Stimulated activated CD4-positive, alpha-beta T cell treated with anti-CD3 and anti-CD28 coated beads, TNF-alpha, amount 100 ng/mL, for 1 hour (primary cell): ENCODE measurements around the gene TMBIM4.

Experiments used
- DNase-seq, 3 donors: peaks; one replicate each; pipeline ENCODE4 v3.0.0-alpha.2; 2020; ENCODE audit warnings: low read depth in 3 of 3, low spot score in 1 of 3

Gene TMBIM4

DNA sequence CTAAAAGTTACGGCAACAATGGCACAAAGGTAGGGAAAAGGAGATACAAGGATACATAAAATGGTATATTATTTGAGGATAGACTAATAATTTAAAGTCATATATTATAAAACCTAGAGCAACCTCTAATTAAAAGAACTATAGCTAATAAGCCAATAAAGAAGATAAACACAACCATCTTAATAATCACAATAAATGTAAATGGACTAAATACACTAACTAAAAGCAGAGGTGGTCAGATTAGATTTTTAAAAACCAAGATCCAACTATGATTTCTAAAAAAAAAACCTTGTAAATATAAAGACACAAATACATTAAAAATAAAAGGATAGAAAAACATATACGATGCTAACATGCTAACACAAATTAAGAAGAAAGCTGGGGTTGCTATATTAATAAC, 28.5 kb downstream of the TMBIM4 start:
- no peak for DNase-seq

DNA sequence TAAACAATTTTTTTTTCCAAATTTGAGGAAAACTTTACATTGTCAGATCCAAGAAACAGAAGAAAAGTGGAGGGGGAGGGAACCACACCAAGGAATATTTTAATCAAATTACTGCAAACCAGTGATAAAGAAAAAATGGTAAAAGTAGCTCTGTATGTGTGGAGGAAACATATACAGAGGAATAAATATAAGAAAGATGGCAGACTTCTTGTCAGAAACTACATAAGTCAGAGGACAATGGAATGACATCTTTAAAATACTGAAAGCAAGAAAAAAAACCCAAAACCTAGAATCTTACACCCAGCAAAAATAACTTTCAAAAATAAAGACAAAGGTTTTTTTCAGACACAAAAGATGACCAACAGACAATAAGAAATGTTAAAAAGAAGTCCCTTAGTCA, 29.1 kb downstream of the TMBIM4 start:
- no peak for DNase-seq

DNA sequence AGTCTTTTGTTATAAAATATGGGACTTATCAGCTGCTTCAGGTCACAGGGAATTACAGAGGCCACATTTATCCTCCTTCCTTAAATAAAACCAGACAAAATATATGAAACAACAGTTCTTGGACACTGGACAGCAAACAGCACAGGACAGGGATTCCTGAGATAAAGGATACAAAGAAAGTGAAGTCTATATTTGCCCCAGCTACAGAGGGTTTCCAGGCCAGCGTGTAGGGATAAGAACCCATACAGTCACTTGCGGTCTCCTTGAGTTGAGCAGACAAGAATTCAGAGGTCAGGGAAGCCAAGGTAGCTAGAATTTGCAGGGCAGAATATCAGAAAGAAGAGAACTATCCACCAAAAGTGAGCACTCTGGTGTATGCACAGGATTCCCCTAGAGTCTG, 30.5 kb downstream of the TMBIM4 start:
- DNase-seq: no peak

DNA sequence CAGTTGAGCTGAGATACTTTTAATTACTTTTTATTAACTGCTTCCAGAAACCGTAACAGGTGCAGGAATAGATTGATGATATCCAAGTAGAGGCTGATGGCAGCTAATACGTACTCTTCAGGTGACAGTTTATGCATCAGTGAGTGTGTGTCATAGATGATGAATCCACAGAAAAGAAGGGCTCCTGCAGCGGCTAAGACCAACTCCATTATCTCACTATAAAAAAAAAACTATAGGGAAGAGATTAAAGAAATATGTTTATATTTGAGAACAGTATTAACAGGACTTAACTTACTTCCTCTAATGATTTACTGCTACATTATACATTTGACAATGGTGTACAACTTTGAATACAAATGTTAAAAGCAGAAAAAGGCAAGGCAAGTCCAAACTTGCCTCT, 31.9 kb downstream of the TMBIM4 start:
- no peak for DNase-seq

DNA sequence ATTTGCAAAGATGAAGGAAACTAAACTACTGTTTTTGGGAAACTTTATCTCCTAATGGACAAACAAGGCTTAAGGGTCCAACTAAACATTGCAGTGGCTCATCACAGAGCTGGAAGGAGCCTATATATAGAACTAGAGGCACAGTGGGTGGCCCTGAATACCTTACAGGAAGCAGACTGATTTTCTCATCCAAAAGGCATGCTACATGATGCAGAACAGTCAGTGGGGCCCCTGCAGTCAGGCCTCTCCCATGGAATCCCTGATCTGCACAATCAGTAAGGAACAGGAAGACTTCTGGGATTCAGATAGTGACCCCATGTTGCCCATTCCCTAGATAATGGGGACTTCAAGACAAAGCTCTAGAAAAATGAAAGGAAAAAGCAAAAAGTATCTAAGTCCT, 37.4 kb downstream of the TMBIM4 start:
- DNase-seq: no peak

DNA sequence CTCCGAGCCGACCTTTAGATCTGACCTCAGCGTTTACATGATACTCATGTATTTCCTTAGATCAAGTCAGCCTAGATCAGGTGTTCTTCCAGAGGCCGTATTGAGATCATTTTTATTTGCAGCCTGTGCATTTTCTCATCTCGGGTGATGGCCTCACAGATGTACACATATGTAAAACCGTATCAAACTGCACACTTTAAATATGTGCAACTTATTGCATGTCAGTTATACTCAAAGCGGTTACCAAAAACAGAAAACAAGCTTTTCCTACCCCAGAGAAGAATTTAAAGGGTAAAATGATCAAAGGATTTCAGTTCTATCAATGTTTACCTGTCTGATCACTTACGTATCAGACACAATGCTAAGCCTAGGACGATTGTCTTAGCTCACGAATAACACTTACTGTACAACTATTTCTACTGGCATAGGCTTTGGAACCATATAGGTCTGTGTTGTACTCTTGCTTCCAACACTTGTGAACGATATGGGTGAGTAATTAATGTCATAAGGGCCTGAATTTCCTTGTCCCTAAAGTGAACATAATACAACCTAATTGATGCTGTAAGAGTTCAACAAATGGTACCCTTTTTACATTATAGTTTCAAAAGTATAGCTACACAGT, 38.6 kb downstream of the TMBIM4 start:
- DNase-seq: no peak

DNA sequence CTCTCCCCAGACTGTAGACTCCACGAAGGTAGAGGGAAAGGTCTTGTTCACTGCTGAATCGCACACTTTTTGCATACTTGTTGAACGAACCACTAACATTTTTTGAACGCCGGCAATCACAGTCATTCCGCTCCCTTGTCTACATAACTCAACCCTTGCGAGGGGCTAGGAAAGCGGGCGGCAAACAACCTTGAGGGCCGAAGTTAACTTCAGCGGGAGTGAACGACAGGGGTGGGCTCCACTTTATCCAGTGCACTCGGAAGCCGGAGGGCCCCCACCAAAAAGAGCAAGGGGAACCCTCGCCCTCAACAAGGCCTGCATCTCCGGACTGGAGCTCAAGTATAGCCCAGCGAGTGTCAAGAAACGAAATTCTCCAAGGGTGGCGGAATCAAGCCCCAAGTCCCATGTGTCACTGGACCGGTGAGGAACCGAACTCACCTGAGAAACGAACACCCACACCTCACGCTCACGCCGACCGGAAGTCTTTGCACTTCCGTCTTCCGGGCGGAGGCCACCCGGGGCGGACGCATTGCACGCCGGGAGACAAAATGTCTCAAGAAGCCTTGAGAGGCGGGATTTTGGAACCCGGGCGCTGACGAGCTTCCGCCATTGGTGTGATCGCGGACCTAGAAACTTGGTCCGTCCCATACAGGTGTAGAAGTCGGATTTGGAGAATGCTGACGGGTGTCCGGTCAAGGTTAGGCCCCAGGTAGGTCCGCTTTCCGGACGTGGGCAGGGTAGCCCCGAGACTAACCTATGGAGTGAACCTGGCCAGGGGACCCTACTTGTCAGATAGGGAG, 39.3 kb downstream of the TMBIM4 start, which contains the start of gene LLPH:
LLPH (minus strand) TSS at position 484 of the 800 bp plus-strand sequence. CDS start 1,644 bp downstream, outside the sequence.
- DNase-seq: peak; percentile 64 to 78 (median 70)

DNA sequence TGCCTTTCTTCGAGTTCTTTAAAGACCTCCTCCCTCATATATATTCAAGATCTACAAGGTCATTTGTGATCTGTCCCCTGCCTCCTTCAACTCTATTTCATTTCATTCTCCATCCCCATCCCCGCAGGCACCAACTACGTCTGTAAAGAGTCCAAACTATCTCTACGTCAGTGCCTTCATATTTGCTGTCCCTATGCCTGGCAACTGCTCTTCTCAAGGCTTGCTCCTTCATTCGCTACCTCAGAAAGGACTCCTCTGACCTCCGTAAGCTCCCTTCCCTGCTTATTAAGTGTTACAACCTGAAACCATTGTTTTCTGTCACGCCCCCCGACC, 39.9 kb downstream of the TMBIM4 start:
- no peak for DNase-seq

DNA sequence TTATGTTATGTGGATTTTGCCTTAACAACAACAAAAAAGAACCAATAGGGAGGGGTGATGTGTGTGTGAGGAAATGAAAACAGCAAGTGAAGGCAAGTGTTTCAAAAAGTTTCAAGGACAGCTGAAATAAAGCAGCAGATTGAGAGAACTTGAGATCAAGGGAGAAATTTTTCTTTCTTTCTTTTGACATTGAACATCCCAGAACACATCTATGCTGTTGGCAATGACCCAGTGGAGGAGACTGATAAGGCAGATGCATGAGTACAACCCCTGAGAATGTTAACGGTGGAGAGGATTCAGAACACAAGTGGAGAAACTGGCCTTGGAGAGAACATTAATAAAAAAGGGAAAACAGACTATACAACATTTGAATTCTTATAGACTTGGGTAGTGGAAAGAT, 42.1 kb downstream of the TMBIM4 start:
- no peak for DNase-seq

DNA sequence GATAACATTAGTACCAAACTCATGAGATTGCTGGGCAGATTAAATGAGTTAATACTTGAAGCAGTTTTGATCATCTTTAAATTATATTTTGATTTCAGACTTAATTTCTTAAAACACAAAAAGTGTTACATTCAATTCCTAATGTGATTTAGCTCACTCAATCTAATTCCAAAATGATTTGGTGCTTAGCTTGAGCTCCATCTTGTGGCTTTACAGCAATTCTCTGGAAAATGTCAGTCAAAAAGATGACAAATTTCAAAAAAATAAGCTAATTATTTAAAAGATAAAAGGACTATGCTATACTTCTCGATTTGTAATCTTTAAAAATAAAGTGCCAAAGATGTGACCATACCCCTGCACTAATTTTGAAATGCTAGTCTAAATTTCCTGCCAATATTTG, 49.3 kb downstream of the TMBIM4 start:
- DNase-seq: no peak

DNA sequence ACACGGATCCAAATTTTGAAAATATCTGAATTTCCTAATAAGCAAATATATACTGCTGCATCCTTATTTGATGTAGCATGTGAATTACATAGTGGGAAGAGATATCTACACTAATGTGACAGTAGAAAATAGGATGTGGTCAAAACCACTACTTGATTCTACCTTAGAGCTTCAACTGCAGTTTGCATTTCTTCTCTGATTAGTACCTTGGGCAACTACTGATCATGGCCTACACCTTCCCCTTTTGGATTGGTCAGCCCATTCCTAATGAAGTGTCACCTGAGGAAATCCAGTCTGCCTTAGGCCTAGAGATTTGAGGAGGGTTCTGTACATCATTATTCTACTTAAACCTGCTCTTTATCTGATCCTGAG, 49.9 kb downstream of the TMBIM4 start:
- DNase-seq: no peak

DNA sequence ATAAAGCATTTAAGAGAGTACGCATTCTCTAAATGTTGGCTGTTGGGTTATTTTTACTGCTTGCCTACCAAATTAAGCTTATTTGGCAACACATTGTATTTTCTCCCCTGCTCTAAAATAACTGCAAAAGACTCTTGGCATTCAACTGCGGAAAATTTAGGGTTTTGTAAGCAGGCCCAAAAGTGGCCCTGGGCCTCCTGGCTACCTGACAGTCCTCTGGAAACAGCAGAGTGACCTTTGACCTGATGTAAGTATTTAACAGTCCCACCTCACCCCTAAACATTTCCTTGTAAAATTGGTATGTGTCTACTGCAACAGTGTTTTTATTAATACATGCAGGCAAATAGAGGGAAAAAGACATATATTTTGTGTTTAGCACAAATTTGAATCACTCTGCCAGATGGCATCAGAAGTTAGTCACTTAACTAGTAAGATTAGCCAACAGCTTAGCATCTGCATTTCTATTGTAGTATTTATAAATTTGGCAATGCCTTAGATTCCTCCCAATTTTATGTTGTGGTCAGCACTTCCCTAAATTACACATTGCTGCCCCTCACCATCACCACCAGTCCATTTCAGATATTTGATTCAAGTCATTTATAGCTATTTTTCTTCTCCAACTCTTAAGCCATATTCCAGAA, 50.4 kb downstream of the TMBIM4 start:
- no peak for DNase-seq

DNA sequence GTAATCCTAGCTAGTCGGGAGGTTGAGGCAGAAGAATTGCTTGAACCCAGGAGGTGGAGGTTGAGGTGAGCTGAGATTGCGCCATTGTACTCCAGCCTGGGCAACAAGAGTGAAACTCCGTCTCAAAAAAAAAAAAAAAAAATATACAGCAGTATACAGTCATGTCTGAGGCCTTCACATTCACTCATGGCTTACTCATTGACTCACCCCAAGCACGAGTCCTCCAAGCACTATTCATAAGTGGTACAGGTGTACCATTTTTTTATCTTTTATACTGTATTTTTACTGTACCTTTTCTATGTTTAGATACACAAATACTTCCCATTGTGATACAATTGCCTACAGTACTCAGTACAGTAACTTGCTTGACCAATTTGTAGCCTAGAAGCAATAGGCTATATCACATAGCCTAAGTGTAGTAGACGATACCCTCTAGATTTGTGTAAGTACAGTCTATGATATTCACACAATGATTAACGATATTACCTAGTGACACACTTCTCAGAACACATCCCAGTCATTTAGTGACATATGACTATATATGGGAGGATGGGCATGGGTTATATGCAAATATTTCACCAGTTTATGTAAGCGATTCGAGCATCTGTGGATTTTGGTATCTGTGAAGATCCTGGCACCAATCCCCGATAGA, 51.4 kb downstream of the TMBIM4 start:
- DNase-seq: no peak

DNA sequence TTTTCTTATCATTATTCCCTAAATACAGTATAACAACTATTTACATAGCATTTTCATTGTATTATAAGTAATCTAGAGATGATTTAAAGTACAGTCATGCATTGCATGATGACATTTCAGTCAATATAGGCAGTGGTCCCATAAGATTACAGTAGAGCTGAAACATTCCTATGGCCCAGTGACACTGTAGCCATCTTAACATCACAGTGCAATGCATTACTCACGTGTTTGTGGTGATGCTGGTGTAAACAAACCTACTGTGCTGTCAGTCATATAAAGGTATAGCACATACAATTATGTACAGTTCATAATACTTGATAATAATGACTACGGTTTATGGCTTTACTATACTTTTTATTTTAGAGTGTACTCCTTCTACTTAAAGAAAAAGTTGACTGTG, 52.6 kb downstream of the TMBIM4 start:
- no peak for DNase-seq

DNA sequence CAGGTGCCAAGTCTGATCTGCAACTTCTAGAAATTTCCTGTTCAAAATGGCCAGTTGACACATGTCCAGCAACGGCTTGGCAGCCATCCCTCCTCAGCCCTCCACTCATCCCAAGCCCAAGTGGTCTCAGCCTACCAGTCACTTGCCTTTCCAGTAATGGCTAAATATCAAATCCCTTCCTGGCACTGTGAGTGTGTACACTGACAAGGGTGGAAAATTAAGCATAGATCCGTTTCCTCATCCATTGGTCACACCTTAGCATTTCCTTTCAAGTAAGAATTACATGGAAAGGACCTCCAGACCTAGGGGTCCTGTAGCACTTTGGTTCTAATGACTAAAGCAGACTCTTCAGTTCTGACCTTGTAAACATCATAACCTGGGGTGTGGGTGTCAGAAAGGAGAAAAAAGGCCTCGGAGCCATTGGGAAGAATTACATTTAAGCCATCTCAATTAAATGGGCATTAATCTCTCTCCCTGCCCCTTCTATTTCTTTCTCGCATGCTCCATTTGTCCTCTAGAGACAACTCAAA, 54.7 kb downstream of the TMBIM4 start:
- no peak for DNase-seq

DNA sequence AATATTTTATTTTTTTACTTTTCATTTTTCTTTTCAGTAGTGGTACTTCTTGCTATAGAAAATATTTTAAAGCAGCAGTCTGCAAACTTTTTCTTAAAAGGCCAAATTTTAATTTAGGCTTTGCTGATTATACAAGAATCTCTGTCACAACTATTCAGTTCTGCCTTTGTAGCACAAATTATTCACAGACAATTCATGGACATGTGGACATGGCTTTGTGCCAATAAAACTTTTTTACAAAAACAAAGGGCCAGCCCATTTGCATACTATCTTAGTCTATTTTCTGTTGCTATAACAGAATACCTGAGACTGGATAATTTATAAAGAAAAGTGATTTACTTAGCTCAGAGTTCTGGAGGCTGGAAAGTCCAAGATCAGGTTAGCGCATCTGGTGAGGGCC, 56.3 kb downstream of the TMBIM4 start:
- DNase-seq: no peak

DNA sequence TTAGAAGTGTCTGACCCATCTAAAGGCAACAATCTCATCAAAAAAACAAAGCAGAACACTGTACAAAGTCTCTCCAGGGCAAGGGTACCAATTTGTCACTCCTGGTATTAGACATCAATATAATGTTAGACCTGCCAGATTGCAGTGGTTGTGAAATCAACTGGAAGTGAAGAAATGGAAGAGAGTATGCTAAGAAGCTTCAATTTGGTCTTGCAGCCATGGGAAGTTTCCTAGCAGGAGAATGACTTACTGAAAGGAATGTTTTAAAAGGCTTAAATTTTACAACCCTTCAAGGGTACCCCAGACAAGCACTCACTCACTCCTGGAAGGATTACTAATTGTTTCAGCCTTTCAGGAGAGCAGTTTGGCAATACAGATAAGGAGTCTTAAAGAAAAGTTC, 58.2 kb downstream of the TMBIM4 start:
- DNase-seq: no peak

DNA sequence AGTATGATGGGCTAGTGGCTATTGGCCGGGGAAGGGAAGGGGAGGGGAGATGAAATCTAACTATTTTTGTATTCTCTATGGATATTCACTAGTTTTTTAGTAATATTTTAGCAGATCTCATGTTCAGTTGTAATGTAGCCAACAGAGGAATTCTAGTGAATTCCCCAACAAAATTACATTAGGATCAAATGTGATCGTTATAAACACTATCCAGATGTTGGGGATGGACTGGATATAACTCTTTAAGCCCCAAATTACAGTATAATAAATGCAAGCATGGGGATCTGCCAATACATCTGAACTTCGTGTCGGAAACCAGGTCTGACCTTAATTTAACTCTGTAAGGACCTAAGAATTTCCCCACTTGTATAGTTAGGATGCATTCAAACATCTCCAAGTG, 60.7 kb downstream of the TMBIM4 start:
- DNase-seq: no peak

DNA sequence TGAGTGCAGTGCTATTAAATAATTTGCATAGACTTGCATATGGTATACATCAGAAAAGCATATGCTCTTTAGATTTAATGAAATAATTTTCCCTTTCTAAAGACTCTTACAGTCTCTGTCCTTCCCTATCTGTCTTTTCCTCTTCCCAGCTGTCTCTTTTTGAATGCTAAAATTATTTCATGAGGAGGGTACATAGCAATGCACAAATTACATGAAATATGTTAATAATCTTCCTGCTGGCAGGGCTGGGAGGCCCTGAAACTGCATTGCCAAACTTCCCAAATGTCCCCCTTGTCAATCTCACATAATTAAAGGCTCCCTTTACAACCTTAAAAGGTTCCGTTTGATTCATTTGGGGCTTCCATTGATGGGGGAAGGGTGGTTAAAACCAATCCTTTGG, 61.4 kb downstream of the TMBIM4 start:
- DNase-seq: no peak

DNA sequence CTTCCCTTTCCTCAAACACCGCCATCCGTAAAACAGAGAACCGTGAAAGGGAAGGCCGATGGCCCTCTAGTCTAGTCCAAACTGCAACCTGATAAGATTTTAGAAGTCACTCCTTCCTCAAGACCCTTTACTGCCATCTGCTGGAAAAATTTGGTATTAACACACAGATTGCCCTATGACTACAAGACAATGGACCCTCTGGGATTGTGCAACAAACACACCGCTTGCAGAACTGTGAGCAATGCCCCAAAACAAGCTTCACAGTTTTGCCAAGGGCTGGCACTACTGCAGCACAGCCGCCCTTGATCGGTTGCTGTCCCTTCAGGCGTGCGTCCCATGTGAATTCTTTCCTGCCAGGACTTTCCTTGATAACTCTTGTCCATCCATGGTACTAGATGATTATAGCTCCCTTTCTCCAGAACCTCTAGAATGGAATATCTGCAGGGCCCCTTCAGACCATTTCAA, 62.3 kb downstream of the TMBIM4 start:
- peak in 2 of 3 donors; percentile 5 to 18 for DNase-seq

DNA sequence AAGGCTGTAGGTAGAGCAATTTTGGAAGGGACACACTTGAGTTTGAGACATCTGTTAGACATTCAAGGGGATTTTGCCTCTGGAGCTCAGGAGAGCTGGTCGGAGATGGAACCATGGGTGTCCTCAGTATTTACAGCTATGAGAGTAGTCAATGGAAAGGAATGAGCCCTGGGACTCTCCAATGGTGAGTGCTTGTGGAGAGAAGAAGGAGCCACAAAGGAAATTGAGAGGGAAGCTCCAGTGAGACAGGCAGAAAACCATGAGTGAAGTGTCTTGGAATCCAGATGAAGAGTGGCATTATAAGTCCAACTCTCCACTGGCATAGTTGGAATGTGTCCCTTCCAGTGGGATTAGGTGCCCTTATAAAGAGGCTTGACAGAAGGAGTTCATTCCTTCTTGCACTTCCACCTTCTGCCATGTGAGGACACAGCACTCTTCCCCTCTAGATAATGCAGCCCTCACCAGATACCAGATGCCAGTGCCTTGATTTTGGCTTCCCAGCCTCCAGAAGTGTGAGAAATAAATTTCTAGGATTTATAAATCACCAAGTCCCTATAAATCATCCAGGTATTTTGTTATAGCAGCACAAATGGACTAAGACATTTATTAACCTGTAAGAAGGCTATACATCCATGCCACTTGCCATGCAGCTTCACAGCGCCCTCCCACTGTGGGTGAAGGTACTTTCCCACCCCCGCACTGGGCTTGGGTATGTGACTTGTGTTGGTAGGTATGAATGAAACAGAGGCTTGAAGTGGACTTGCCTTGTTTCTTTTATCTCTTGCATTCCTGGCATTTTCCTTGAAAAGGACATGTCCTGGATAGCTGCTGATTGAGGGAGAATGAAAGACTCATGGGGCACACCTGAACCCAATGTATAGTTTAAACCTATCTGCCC, 66.5 kb downstream of the TMBIM4 start:
- no peak for DNase-seq
